BJ (cell line): Measurements from ENCODE around the gene SEMG2. TPM values are rescaled to one million over a fixed set of nuclear protein-coding genes. Genes with fewer than 3 reads are reported as not detected.

ENCODE experiments used
- CTCF ChIA-PET: fragments of 350-600 bp; formaldehyde crosslinking; extraction: SDS; loops from one replicate; lab custom pipeline; 2021; ENCODE audit warnings: antibody characterized with exemption, inconsistent platforms; lab: Yijun Ruan, JAX
- POLR2A ChIA-PET: fragments of 300-600 bp; sonication (Branson Sonifier 250); formaldehyde crosslinking; extraction: SDS; loops from one replicate; lab custom pipeline; 2021; ENCODE audit warnings: antibody characterized with exemption; lab: Charles Lee
- DNase-seq: peaks from one replicate; pipeline ENCODE4 v3.0.0-alpha.2; 2011; ENCODE audit warnings: low read depth
- H3K27me3 ChIP-seq: 2 replicates; pipeline ENCODE4 v1.6.0; 2011; ENCODE audit warnings: low read length; ENCODE audit not compliant: control insufficient read depth, insufficient read depth
- H3K36me3 ChIP-seq: 2 replicates; pipeline ENCODE4 v1.5.1; 2011; ENCODE audit warnings: low read length; ENCODE audit not compliant: control insufficient read depth, insufficient read depth
- H3K4me3 ChIP-seq: 2 replicates; pipeline ENCODE4 v1.5.1; 2011; ENCODE audit warnings: low read depth, mild to moderate bottlenecking, control low read depth, low read length
- polyA plus RNA-seq: library from polyadenylated mRNA; depleted of rRNA; stranded (reverse); fragments of >200 nt; gene quantifications from 2 replicates; pipeline ENCODE4 v1.2.3, GENCODE V29; 2011; rRNA removed
- TF ChIP-seq, protein P1 (sequence below): IDR thresholded peaks from 2 replicates; pipeline ENCODE4 v1.5.1; 2011; ENCODE audit warnings: low read depth, mild to moderate bottlenecking, control low read depth, inconsistent platforms, low read length, moderate library complexity; ENCODE audit not compliant: insufficient read depth

The SEMG2 gene
- polyA plus RNA-seq, 1 experiment, result not detected

DNA sequence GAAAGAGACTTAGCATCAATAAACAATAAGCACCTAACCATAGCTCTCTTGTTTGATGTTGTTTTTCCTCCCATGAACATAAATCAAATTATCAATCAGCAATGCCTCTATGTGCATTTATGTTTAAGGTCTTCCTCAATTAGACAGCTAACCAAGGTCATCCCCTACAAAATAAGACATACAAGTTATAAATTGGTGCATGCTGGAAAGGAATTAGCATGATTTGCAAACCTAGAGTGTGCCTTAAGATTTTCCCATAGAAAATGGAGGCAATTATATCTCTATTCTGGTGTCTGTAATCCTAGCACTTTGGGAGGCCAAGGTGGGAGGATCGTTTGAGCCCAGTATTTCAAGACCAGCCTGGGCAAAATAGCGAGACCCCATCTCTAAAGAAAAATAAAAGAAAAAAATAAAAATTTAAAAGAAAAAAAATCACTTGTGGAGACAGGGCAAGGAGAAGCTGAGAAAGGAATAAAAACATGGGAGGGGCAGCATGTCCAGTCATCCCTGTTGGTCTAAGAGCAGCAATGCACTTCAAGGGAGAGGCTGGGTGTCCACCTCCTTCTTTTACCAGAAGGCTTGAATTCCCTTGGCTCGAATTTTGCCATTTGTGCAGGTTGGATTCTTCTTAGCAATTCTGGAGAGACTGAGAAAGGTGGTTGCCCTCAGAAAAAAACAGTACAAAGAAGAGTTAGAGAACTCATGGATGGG, 42.5 kb downstream of the SEMG2 start:
- POLR2A ChIA-PET, result no interaction called here
- H3K36me3 ChIP-seq, result no peaks in the 10 kb centered on the region

DNA sequence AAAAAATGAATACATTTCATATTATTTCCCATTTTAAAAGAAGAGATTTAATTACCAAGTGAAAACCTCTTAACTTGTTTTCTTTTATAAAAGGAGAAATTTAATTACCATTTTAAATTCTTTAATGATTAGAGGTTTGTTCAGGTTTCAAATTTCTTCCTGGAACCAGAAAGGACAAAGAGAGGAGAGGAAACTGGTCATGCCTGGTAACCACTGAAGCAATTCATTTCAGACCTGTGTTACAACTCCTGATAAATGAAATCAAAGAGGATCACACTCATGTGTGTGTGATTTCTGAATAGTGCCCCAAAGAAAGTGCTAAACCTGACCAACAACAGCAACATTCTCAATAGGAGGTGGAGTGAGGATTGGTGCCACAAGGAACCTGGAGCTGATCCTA, 45.8 kb downstream of the SEMG2 start:
- ChIA-PET POLR2A (no interaction called here), CTCF (interaction anchor here (1.1 kb wide), 1 partner anchor 27 kb away, joined by 3 read pairs; no protein-coding TSS in a partner anchor)
- DNase-seq, result no peak
- H3K27me3 ChIP-seq, result peaks cover 3% of the 10 kb centered on the region
- H3K36me3 ChIP-seq, result no peaks in the 10 kb centered on the region
- TF ChIP-seq, protein P1, sequence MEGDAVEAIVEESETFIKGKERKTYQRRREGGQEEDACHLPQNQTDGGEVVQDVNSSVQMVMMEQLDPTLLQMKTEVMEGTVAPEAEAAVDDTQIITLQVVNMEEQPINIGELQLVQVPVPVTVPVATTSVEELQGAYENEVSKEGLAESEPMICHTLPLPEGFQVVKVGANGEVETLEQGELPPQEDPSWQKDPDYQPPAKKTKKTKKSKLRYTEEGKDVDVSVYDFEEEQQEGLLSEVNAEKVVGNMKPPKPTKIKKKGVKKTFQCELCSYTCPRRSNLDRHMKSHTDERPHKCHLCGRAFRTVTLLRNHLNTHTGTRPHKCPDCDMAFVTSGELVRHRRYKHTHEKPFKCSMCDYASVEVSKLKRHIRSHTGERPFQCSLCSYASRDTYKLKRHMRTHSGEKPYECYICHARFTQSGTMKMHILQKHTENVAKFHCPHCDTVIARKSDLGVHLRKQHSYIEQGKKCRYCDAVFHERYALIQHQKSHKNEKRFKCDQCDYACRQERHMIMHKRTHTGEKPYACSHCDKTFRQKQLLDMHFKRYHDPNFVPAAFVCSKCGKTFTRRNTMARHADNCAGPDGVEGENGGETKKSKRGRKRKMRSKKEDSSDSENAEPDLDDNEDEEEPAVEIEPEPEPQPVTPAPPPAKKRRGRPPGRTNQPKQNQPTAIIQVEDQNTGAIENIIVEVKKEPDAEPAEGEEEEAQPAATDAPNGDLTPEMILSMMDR, result no peak
- H3K4me3 ChIP-seq, result no peak overlapping the region

More for the DNA sequence above, 42.5 kb downstream of the SEMG2 start:
- TF ChIP-seq, protein P1, result no peak
- Histone ChIP-seq H3K4me3 (no peak overlapping the region), H3K27me3 (peaks cover 6% of the 10 kb centered on the region)
- CTCF ChIA-PET, result interaction anchor here (2.2 kb wide), 1 partner anchor 10 kb away, joined by 5 read pairs; the partner anchor contains the start of gene SLPI
- no peak for DNase-seq

GRCh38 chr20:45268531-45268930, 47.4 kb downstream of the SEMG2 start:
- H3K27me3 ChIP-seq, result peaks cover 3% of the 10 kb centered on the region
- TF ChIP-seq, protein P1, result no peak
- no peak overlapping the region for H3K4me3 ChIP-seq
- ChIA-PET CTCF (interaction anchor here (0.7 kb wide), 1 partner anchor 25 kb away, joined by 3 read pairs; no protein-coding TSS in a partner anchor), POLR2A (no interaction called here)
- no peaks in the 10 kb centered on the region for H3K36me3 ChIP-seq
- no peak for DNase-seq

- ChIA-PET POLR2A (no interaction called here), CTCF (interaction anchor here (0.7 kb wide), 1 partner anchor 24 kb away, joined by 3 read pairs; no protein-coding TSS in a partner anchor)
- Histone ChIP-seq H3K36me3 (no peaks in the 10 kb centered on the region), H3K27me3 (peaks cover 4% of the 10 kb centered on the region), H3K4me3 (no peak overlapping the region)
- DNase-seq, result no peak
- TF ChIP-seq, protein P1, result no peak
Measured at GRCh38 chr20:45269056-45269455, 47.9 kb downstream of the SEMG2 start.

DNA sequence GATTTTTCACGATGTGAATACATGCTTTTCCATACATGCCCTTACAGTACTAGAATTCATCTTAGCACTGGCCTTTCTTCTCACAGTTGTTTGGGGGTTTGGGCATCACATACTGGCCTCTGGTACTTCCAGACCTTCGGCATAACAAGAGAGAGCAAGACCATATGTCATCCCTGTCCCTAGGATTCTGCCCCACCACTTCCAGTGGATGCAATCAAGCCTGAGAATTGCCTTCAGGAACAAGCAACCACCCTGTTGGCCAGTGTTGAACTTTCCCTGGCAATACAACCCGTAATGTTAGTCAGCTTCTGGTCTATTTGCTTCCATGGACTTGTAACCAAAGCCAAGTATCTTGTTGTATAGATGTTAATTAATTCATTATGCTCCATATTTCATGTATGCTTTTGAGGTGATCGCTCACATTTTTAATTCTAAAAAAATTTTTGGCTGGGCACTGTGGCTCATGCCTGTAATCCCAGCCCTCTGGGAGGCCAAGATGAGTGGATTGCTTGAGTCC, 48.6 kb downstream of the SEMG2 start:
- POLR2A ChIA-PET, result no interaction called here

More for the DNA sequence above, 48.6 kb downstream of the SEMG2 start:
- no peak for DNase-seq
- TF ChIP-seq, protein P1, result no peak
- H3K36me3 ChIP-seq, result no peaks in the 10 kb centered on the region
- CTCF ChIA-PET, result no interaction called here
- H3K27me3 ChIP-seq, result peaks cover 5% of the 10 kb centered on the region
- no peak overlapping the region for H3K4me3 ChIP-seq

Other genes with a start within 250 kb of the SEMG2 start
- gene KCNS1, start 120.2 kb upstream of the SEMG2 start, polyA plus RNA-seq, result 0.64 and 0.74 TPM in 2 replicates
- not detected in 2 replicates for gene WFDC5, start 106.2 kb upstream of the SEMG2 start, polyA plus RNA-seq
- not detected in 2 replicates for gene WFDC12, start 96.9 kb upstream of the SEMG2 start, polyA plus RNA-seq
- gene PI3, start 46.5 kb upstream of the SEMG2 start, polyA plus RNA-seq, result not detected in 2 replicates
- gene SEMG1, start 14.3 kb upstream of the SEMG2 start, polyA plus RNA-seq, result not detected in 2 replicates
- 0.21 TPM in 1 of 2 replicates, not detected in the other for gene SLPI, start 33.2 kb downstream of the SEMG2 start, polyA plus RNA-seq
- gene RBPJL, start 85.5 kb downstream of the SEMG2 start, polyA plus RNA-seq, result not detected in 2 replicates
- 0.05 and 0.06 TPM in 2 replicates for gene MATN4, start 86.9 kb downstream of the SEMG2 start, polyA plus RNA-seq
- gene SDC4, start 127.1 kb downstream of the SEMG2 start, polyA plus RNA-seq, result 147 and 153 TPM in 2 replicates
- 38.8 and 71.4 TPM in 2 replicates for gene SYS1, start 141.8 kb downstream of the SEMG2 start, polyA plus RNA-seq
- gene TP53TG5, start 157.0 kb downstream of the SEMG2 start, polyA plus RNA-seq, result not detected in 2 replicates
- gene DBNDD2, start 186.9 kb downstream of the SEMG2 start, polyA plus RNA-seq, result 69.4 and 77.0 TPM in 2 replicates
- gene PIGT, start 194.8 kb downstream of the SEMG2 start, polyA plus RNA-seq, result 135 and 236 TPM in 2 replicates
- gene WFDC2, start 248.4 kb downstream of the SEMG2 start, polyA plus RNA-seq, result not detected in 2 replicates